Hepatocyte (in vitro differentiated cells): ENCODE data around the gene LDLRAD4. TPM values are rescaled to one million over a fixed set of nuclear protein-coding genes. Genes with fewer than 3 reads are reported as not detected.

ENCODE experiments used
- DNase-seq: peaks from one replicate; pipeline ENCODE4 v3.0.0-alpha.2; 2016; ENCODE audit warnings: low spot score
- H2AFZ ChIP-seq: fragments of 200-600 bp; sonication (generic); 2 replicates; pipeline ENCODE4 v1.6.0; 2016; ENCODE audit warnings: antibody characterized with exemption, mild to moderate bottlenecking
- H3K27ac ChIP-seq: fragments of 200-600 bp; sonication (generic); 2 replicates; pipeline ENCODE4 v1.5.1; 2016; ENCODE audit warnings: mild to moderate bottlenecking
- H3K27me3 ChIP-seq: fragments of 200-600 bp; sonication (generic); 2 replicates; pipeline ENCODE4 v1.6.1; 2016
- H3K36me3 ChIP-seq: fragments of 200-600 bp; sonication (generic); replicated peaks from 2 replicates; pipeline ENCODE4 v1.5.1; 2016; ENCODE audit warnings: low read depth; ENCODE audit not compliant: insufficient read depth
- H3K4me1 ChIP-seq: fragments of 200-600 bp; sonication (generic); 2 replicates; pipeline ENCODE4 v1.5.1; 2016; ENCODE audit warnings: mild to moderate bottlenecking, moderate library complexity; ENCODE audit not compliant: insufficient read depth
- H3K4me2 ChIP-seq: fragments of 200-600 bp; sonication (generic); 2 replicates; pipeline ENCODE4 v1.6.0; 2016
- H3K4me3 ChIP-seq: fragments of 200-600 bp; sonication (generic); 2 replicates; pipeline ENCODE4 v1.5.1; 2016; ENCODE audit warnings: mild to moderate bottlenecking
- H3K79me2 ChIP-seq: fragments of 200-600 bp; sonication (generic); 2 replicates; pipeline ENCODE4 v1.6.0; 2017; ENCODE audit warnings: mild to moderate bottlenecking
- H3K9me2 ChIP-seq: fragments of 200-600 bp; sonication (generic); replicated peaks from 2 replicates; pipeline ENCODE4 v1.6.0; 2017; ENCODE audit warnings: mild to moderate bottlenecking; ENCODE audit not compliant: insufficient read depth
- H3K9me3 ChIP-seq: fragments of 200-600 bp; sonication (generic); 2 replicates; pipeline ENCODE4 v1.5.1; 2016; ENCODE audit warnings: low read depth, mild to moderate bottlenecking
- H4K20me1 ChIP-seq: fragments of 200-600 bp; sonication (generic); 2 replicates; pipeline ENCODE4 v1.6.0; 2016; ENCODE audit warnings: mild to moderate bottlenecking; ENCODE audit not compliant: insufficient read depth, poor library complexity, severe bottlenecking
- EZH2 ChIP-seq: fragments of 200-600 bp; sonication (generic); IDR thresholded peaks from 2 replicates; pipeline ENCODE4 v1.6.1; 2016; ENCODE audit warnings: antibody characterized with exemption, mild to moderate bottlenecking, borderline replicate concordance
- EZH2phosphoT487 ChIP-seq: fragments of 200-600 bp; sonication (generic); IDR thresholded peaks from one replicate; pipeline ENCODE4 v1.6.1; 2018; ENCODE audit warnings: antibody characterized with exemption, mild to moderate bottlenecking, low read depth, moderate library complexity; ENCODE audit not compliant: unreplicated experiment, severe bottlenecking
- WGBS: methylation state at CpG from one replicate; pipeline ENCODE4 v1.1.6; 2016; ENCODE audit warnings: low lambda C conversion rate; ENCODE audit errors: missing lambda C conversion rate; 5-methylcytosine and 5-hydroxymethylcytosine counted together
- polyA plus RNA-seq: library from polyadenylated mRNA; unstranded; fragments of >200 nt; fragmentation: Nextera tagmentation; extraction: Ambion mirVana; gene quantifications from 2 replicates; pipeline ENCODE4 v1.2.1, GENCODE V29; 2016
- total RNA-seq: library from RNA; depleted of rRNA; stranded (reverse); fragments of >200 nt; gene quantifications from 2 replicates; pipeline ENCODE4 v1.2.3, GENCODE V29; 2014
- TF ChIP-seq, protein P1 (sequence below): fragments of 200-600 bp; sonication (generic); IDR thresholded peaks from 2 replicates; pipeline ENCODE4 v1.5.1; 2016; ENCODE audit warnings: antibody characterized with exemption, mild to moderate bottlenecking; ENCODE audit not compliant: poor library complexity

Gene LDLRAD4
- total and polyA plus RNA-seq, 2 experiments from 2014 or later: 15.1 to 29.0 TPM

DNA sequence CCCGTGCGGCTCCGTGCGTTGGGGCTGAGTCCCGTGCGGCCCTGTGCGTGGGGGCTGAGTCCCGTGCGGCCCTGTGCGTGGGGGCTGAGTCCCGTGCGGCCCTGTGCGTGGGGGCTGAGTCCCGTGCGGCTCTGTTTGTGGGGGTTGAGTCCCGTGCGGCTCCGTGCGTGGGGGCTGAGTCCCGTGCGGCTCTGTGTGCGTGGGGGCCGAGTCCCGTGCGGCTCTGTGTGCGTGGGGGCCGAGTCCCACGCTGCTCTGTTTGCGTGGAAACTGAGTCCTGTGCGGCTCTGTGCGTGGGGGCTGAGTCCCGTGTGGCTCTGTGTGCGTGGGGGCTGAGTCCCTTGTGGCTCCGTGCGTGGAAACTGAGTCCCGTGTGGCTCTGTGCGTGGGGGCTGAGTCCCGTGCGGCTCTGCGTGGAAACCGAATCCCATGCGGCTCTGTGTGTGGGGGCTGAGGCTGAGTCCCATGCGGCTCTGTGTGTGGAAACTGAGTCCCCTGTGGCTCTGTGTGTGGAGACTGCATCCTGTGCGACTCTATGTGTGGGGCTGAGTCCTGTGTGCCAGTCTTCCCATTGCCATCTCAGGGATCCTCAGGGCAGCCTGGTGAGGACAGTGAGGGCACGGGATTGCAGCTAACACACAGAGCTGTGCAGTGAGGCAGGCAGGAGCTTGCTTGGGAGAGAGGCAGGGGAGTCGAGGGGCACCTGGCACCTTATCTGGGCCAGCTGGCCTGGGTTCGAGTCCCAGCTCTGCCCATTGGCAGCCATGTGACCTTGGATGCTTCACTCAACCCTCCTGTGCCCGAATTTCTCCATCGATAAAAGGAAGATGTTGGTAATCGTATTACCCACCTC, 44.5 kb downstream of the LDLRAD4 start:
- no peak for TF ChIP-seq EZH2phosphoT487
- TF ChIP-seq, protein P1, sequence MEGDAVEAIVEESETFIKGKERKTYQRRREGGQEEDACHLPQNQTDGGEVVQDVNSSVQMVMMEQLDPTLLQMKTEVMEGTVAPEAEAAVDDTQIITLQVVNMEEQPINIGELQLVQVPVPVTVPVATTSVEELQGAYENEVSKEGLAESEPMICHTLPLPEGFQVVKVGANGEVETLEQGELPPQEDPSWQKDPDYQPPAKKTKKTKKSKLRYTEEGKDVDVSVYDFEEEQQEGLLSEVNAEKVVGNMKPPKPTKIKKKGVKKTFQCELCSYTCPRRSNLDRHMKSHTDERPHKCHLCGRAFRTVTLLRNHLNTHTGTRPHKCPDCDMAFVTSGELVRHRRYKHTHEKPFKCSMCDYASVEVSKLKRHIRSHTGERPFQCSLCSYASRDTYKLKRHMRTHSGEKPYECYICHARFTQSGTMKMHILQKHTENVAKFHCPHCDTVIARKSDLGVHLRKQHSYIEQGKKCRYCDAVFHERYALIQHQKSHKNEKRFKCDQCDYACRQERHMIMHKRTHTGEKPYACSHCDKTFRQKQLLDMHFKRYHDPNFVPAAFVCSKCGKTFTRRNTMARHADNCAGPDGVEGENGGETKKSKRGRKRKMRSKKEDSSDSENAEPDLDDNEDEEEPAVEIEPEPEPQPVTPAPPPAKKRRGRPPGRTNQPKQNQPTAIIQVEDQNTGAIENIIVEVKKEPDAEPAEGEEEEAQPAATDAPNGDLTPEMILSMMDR: no peak
- no peak for TF ChIP-seq EZH2
- H4K20me1 ChIP-seq: no peaks in the 10 kb centered on the region
- no peak for DNase-seq
- no peak overlapping the region for H3K4me2 ChIP-seq
- peaks cover 42% of the 10 kb centered on the region for H3K4me1 ChIP-seq
- H3K27ac ChIP-seq: no peak overlapping the region
- no peak overlapping the region for H3K4me3 ChIP-seq
- no peak overlapping the region for H2AFZ ChIP-seq
- no peaks in the 10 kb centered on the region for H3K27me3 ChIP-seq
- H3K9me2 ChIP-seq: peaks cover 4% of the 10 kb centered on the region
- WGBS: 95% methylated on average over 22 of the region's 50 CpGs
- no peaks in the 10 kb centered on the region for H3K9me3 ChIP-seq
- H3K36me3 ChIP-seq: no peaks in the 10 kb centered on the region
- peaks cover 7% of the 10 kb centered on the region for H3K79me2 ChIP-seq

DNA sequence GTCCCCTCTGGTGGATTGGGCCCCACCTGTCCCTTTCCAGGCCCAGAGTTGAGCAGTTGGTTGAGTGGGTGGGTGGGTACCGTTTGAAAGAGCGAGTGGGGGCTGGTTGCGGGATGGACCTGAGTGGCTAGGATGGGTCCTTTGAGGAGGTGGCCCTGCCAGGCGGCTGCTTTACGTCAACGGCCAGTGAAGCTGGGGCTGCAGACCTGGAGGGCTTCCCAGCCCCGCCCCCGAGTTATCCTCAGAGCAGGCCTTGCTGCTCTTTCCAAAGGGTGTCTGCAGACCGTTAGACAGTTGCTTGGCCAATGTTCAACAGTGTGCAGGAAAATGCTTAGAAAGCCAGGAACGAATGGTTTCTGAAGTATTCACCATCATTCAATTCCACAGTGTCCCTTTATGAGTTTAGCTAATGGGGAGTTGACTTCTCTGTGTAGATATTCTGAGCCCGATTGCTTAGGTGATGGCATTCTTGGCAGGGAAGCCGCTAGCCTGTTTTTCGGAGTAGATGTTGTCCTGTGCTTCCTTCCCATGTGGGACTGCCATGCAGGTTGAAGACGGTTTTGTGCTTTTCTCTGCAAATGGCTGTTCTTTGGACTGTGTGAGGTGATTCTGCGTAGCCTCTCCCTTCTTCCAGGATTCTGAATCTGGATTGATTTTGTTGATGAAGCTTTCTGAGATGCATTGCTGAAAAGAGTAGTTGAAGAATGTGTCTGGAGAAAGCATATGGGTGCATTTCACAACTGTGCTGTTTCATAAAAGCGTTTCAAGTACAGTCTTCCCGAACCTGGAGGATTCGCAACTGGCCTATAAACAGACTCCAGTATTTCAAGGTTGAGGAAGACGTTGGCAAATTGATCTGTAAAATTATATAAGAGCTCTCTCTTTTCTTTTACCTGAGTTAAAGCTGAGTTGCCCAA, 45.8 kb downstream of the LDLRAD4 start:
- Histone ChIP-seq H3K4me1 (peaks cover 50% of the 10 kb centered on the region), H3K9me3 (no peaks in the 10 kb centered on the region), H3K4me2 (no peak overlapping the region), H3K27ac (peak overlapping the region; percentile 40), H3K79me2 (peaks cover 7% of the 10 kb centered on the region), H2AFZ (no peak overlapping the region), H4K20me1 (no peaks in the 10 kb centered on the region), H3K36me3 (no peaks in the 10 kb centered on the region), H3K27me3 (no peaks in the 10 kb centered on the region), H3K4me3 (no peak overlapping the region), H3K9me2 (no peaks in the 10 kb centered on the region)
- 77% methylated on average over 18 of the region's 19 CpGs for WGBS
- DNase-seq: peak; percentile 65
- TF ChIP-seq EZH2phosphoT487: no peak
- TF ChIP-seq, protein P1: no peak
- no peak for TF ChIP-seq EZH2

DNA sequence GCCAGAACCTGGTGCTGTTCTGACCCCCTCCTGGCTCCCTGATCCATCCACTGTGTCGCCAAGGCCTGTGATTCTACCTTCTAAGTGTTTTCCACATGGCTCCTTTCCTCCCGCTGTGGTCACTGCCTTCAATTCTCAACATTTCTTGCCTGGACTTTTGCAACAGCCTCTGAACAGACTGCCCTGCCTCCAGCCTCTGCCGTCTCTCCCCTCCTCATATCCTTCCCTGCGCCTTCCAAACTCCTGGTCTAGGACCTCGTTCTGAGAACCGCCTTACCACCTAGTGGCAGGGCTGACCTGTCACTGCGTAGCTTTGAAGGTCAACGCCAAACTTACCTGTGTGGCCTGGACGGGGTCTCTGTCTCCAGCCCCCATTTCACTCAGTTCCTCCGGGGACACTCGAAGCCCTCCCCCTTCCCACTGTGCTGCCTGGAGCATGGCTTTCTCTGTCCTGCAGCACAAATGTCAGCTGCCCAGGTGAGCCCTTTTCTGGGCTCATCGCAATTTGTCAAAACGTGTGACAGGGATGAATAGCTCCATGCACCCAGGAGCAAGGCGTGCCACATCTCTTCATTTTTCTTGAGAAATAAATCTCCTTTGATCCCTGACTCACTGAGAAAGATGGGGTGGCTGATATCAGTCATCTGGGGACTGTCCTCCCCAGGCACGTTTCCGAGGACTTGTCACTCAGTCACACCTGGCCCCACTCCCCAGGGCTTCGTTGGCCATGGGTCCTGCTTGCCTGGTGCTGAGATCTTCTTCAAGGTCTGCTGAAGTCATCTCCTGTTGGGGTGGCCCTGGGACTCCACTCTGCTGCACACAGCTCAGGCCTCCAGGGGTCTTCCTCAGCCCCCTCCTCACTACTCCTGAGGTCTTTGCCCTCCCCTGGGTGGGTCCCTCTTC, 46.7 kb downstream of the LDLRAD4 start:
- H4K20me1 ChIP-seq: no peaks in the 10 kb centered on the region
- DNase-seq: no peak
- no peaks in the 10 kb centered on the region for H3K9me2 ChIP-seq
- H3K9me3 ChIP-seq: no peaks in the 10 kb centered on the region
- no peak overlapping the region for H3K4me3 ChIP-seq
- H3K4me1 ChIP-seq: peaks cover 47% of the 10 kb centered on the region
- TF ChIP-seq, protein P1: no peak
- no peak for TF ChIP-seq EZH2
- no peak for TF ChIP-seq EZH2phosphoT487
- WGBS: 91% methylated on average over 17 of the region's 17 CpGs
- H3K4me2 ChIP-seq: no peak overlapping the region
- H3K27me3 ChIP-seq: no peaks in the 10 kb centered on the region
- H3K79me2 ChIP-seq: peaks cover 11% of the 10 kb centered on the region
- H3K27ac ChIP-seq: peak overlapping the region; percentile 40
- no peaks in the 10 kb centered on the region for H3K36me3 ChIP-seq
- no peak overlapping the region for H2AFZ ChIP-seq
